Body of pancreas (tissue), 4 donors: ENCODE measurements around the gene RNF157. TPM values are rescaled to one million over a fixed set of nuclear protein-coding genes. Genes with fewer than 3 reads are reported as not detected.
"Not testable (repeated sequence)": the region's sequence is repeated elsewhere in the genome, so short reads cannot be mapped to it uniquely, and the experiment has no call there.

ENCODE experiments used
- ATAC-seq: fragments of 150-250 bp; one replicate; pipeline ENCODE4 v1.9.1; 2016
- DNase-seq, 4 donors: peaks; one replicate each; pipeline ENCODE4 v3.0.0-alpha.2; 2019
- H3K27ac ChIP-seq, 4 donors: fragments of 200-600 bp; sonication (generic); 1 replicate in 3 of 4; 2 replicates in 1 of 4; pipeline versions ENCODE4 v1.5.1 to v1.6.1; 2016 to 2019; ENCODE audit warnings: mild to moderate bottlenecking in 1 of 4, mixed read lengths in 1 of 4, moderate library complexity in 1 of 4
- H3K27me3 ChIP-seq, 2 donors: fragments of 200-600 bp; sonication (generic); one replicate each; pipeline ENCODE4 v1.6.0; 2016; ENCODE audit warnings: mild to moderate bottlenecking in 1 of 2
- H3K36me3 ChIP-seq, 2 donors: fragments of 200-600 bp; sonication (generic); replicated peaks in 1 of 2; 2 replicates each; pipeline ENCODE4 v1.5.1; 2016; ENCODE audit warnings: low read depth in 2 of 2; ENCODE audit not compliant: insufficient read depth in 1 of 2
- H3K4me1 ChIP-seq: fragments of 200-600 bp; sonication (generic); one replicate; pipeline ENCODE4 v1.6.0; 2016
- H3K4me3 ChIP-seq, 2 donors: fragments of 200-600 bp; sonication (generic); 1 replicate in 1 of 2; 2 replicates in 1 of 2; pipeline ENCODE4 v1.5.1; 2016 to 2019
- H3K9me3 ChIP-seq, 3 donors: fragments of 200-600 bp; sonication (generic); 1 replicate in 2 of 3; 2 replicates in 1 of 3; pipeline ENCODE4 v1.5.1; 2016
- POLR2A ChIP-seq, 3 donors: fragments of 450-650 bp; IDR thresholded peaks; one replicate each; pipeline ENCODE4 v1.6.1; 2016; ENCODE audit warnings: antibody characterized with exemption in 3 of 3, mild to moderate bottlenecking in 2 of 3
- WGBS, 2 donors: methylation state at CpG; one replicate each; pipeline ENCODE4 v1.1.5; 2017; 5-methylcytosine and 5-hydroxymethylcytosine counted together
- intact Hi-C: fragments of 100-400 bp; cut with DNase I; formaldehyde crosslinking; loops from one replicate; pipeline ENCODE4 v1.15.1; 2023
- total RNA-seq, 2 donors: library from RNA; depleted of rRNA; stranded (reverse); fragments of >200 nt; gene quantifications; one replicate each; pipeline ENCODE4 v1.1.0, GENCODE V29; 2016
- TF ChIP-seq, protein P1 (sequence below), 7 experiments: fragments of 450-650 bp in 4 of 7; fragments of 200-600 bp in 3 of 7; sonication (generic) in 3 of 7; IDR thresholded peaks; one replicate each; pipeline ENCODE4 v1.5.1; 2016 to 2019; ENCODE audit warnings: antibody characterized with exemption in 7 of 7

RNF157 gene
- total RNA-seq, 2 donors from 2014 or later, result 4.7 to 29.3 TPM

DNA sequence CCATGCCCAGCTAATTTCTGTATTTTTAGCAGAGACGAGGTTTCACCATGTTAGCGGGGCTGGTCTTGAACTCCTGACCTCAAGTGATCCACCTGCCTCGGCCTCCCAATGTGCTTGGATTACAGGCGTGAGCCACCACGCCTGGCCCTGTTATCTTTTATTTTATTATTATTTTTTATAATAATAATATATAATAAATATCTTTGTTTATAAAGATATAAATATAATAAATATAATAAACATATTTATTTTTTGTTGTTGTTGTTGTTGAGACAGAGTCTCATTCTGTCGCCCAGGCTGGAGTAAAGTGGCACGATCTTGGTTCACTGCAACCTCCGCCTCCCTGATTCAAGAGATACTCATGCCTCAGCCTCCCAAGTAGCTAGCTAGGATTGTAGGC lies 7.0 kb upstream of the RNF157 start:
- no peaks in the 10 kb centered on the region for H3K27me3 ChIP-seq
- H3K27ac ChIP-seq, result no peak overlapping the region
- no peaks in the 10 kb centered on the region for H3K9me3 ChIP-seq
- H3K4me3 ChIP-seq, result no peak overlapping the region
- DNase-seq (no peak), ATAC-seq (no peak)
- TF ChIP-seq, protein P1, sequence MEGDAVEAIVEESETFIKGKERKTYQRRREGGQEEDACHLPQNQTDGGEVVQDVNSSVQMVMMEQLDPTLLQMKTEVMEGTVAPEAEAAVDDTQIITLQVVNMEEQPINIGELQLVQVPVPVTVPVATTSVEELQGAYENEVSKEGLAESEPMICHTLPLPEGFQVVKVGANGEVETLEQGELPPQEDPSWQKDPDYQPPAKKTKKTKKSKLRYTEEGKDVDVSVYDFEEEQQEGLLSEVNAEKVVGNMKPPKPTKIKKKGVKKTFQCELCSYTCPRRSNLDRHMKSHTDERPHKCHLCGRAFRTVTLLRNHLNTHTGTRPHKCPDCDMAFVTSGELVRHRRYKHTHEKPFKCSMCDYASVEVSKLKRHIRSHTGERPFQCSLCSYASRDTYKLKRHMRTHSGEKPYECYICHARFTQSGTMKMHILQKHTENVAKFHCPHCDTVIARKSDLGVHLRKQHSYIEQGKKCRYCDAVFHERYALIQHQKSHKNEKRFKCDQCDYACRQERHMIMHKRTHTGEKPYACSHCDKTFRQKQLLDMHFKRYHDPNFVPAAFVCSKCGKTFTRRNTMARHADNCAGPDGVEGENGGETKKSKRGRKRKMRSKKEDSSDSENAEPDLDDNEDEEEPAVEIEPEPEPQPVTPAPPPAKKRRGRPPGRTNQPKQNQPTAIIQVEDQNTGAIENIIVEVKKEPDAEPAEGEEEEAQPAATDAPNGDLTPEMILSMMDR (IDR thresholded peaks at IDR 0.05), result no peak
- TF ChIP-seq POLR2A (IDR thresholded peaks at IDR 0.05), result no peak
- intact Hi-C loops, result no loop called here
- no peaks in the 10 kb centered on the region for H3K36me3 ChIP-seq
- 81 to 90% methylated on average over 8 of the region's 8 CpGs for WGBS, 2 donors
- H3K4me1 ChIP-seq, result peaks cover 32% of the 10 kb centered on the region

DNA sequence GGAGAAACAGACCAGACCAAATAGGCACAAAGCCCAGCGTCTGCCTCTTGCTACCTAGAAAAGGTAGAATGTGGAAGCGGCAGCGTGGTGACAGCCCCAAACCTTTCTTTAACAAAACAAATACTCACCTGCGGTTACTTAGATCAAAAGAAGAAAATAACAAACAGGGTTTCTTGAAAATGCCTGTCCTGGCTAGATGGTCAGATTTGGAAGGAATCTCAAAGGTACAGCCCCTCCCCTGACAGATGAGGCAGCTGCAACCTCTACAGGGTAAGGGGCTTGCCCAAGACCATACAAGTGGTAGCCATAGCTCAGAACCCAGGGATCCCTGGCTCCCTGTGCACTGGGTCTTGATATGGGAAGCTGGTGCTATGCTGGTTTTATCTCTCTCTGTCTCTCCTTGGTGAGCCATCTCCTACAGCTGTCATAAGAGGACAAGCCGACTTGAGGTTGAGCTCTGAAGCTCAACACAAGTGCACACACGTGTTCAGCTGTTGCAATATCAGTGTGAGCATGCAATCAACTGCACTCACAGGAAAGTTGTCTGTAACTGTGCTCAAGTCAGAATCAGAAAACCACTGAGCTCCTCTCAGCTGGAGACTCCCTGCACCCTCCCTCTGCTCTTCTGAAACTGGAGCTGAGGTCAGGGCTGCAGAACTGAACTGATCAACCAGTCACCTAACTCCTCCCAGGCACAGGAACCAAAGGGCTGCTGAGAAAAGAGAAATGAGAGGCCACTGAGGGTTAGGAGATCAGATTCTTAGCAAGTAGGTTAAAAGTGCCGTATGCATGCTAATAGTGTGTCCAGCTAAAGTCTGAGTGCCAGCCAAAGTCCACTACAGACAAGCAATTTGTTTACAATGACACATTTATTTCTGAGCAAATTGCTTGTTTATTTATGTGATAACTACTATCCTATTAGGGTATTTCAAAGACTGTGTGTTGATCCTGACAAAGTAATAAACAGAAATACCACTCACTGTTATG lies 6.1 kb upstream of the RNF157 start:
- ATAC-seq, result no peak

DNA sequence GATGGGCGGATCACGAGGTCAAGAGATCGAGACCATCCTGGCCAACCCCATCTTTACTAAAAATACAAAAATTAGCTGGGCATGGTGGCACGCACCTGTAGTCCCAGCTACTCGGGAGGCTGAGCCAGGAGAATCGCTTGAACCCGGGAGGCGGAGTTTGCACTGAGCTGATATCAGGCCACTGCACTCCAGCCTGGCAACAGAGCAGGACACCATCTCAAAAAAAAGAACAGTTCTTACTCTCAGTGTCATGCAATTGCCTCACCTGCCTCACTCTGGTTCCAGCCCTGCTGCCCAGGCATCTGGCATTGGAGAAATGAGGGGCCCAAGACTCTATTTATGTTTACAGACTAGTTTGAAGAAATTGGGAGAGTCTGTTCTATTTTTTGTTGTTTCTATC lies 4.4 kb upstream of the RNF157 start:
- peaks cover 32% of the 10 kb centered on the region for H3K4me1 ChIP-seq
- H3K36me3 ChIP-seq, H3K4me3 ChIP-seq, H3K27me3 ChIP-seq, intact Hi-C loops, H3K27ac ChIP-seq, H3K9me3 ChIP-seq, ATAC-seq, DNase-seq: not testable (repeated sequence)
- 87 to 91% methylated on average over 8 of the region's 8 CpGs for WGBS, 2 donors

More for the DNA sequence above, 6.1 kb upstream of the RNF157 start:
- WGBS, 2 donors, result 65 to 66% methylated on average over 7 of the region's 7 CpGs
- H3K4me3 ChIP-seq, result no peak overlapping the region
- no peak overlapping the region for H3K27ac ChIP-seq
- peaks cover 30% of the 10 kb centered on the region for H3K4me1 ChIP-seq
- no peaks in the 10 kb centered on the region for H3K36me3 ChIP-seq
- peak in 1 of 4 donors; percentile 21 for DNase-seq
- TF ChIP-seq, protein P1 (IDR thresholded peaks at IDR 0.05), result no peak
- no peak for TF ChIP-seq POLR2A (IDR thresholded peaks at IDR 0.05)
- no peaks in the 10 kb centered on the region for H3K9me3 ChIP-seq
- H3K27me3 ChIP-seq, result no peaks in the 10 kb centered on the region
- intact Hi-C loops, result no loop called here

DNA sequence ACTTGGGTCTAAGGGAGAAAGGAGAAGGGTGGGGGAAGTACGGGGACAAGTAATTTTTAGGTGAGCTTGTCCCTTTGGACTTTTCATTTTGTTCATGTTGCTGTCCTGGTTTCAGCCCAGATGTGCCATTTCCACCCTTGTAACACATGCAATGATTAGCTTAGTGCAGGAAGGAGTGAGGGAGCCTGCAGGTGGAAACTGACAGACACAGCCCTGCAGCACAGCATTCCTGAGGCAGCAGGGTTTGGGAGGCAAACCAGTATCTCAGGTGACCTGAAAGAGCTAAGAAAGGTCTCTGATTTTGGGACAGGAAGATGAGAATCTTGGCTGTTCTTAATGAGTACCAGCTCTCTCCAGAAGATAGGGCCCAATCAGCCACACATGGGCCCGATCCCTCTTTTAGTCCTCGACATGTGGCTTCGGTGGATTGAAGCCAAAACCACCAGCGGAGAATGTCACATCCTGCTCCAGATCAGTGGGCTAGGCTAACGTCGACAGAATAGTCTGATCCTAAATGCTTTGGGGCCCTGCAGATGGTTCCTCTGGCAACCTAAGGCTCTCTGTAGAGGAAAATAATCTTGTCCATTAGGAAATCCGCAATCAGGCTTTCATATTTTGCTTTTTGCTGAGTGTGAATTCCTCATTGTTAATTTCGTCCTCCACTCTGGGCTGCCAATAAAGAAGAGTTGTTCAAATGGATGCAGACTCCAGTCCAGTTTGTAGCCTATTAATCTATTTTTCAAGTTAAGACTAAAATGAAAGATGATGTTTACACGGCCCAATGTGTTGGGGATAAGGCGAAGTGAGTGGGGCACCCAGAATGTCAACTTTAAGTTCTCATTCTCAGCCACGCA lies 3.8 kb upstream of the RNF157 start:
- Histone ChIP-seq H3K27ac (no peak overlapping the region), H3K36me3 (no peaks in the 10 kb centered on the region), H3K27me3 (no peaks in the 10 kb centered on the region), H3K4me3 (no peak overlapping the region), H3K9me3 (no peaks in the 10 kb centered on the region), H3K4me1 (peaks cover 38% of the 10 kb centered on the region)
- 70 to 82% methylated on average over 11 to 12 of the region's 12 CpGs for WGBS, 2 donors
- no peak for TF ChIP-seq POLR2A (IDR thresholded peaks at IDR 0.05)
- TF ChIP-seq, protein P1 (IDR thresholded peaks at IDR 0.05), result no peak
- ATAC-seq (no peak), DNase-seq (no peak)
- intact Hi-C loops, result no loop called here

DNA sequence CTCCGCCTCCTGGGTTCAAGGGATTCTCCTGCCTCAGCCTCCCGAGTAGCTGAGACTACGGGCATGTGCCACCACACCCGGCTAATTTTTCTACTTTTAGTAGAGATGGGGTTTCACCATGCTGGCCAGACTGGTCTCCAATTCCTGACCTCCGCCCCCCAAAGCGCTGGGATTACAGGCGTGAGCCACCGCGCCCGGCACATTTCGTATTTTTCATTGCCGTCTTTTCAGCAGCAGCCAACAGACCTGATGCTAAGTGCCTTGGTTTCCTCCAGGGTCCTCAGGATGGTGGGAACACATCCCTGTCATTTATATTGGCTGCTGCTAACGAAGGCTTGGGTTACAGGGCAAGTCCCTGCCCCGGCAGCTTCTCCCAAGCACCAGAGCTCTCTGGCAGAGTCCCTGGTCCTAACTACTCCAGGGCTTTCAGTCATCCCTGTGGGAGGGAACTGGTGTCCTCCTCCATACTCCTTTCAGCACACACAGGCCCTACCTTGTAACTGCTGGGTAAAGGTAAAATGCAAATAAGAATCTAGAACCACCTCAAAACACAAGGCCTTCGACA lies 1.5 kb upstream of the RNF157 start:
- DNase-seq, result no peak
- intact Hi-C loops, result no loop called here
- H3K36me3 ChIP-seq, result no peaks in the 10 kb centered on the region
- H3K4me1 ChIP-seq, result peaks cover 33% of the 10 kb centered on the region
- no peak overlapping the region for H3K4me3 ChIP-seq
- TF ChIP-seq, protein P1 (IDR thresholded peaks at IDR 0.05), result no peak
- no peak for TF ChIP-seq POLR2A (IDR thresholded peaks at IDR 0.05)
- no peaks in the 10 kb centered on the region for H3K27me3 ChIP-seq
- WGBS, 2 donors, result 87 to 96% methylated on average over 15 of the region's 15 CpGs
- no peak for ATAC-seq
- H3K27ac ChIP-seq, result no peak overlapping the region
- H3K9me3 ChIP-seq, result no peaks in the 10 kb centered on the region
